Activated naive CD4-positive, alpha-beta T cell (primary cell): ENCODE data around the gene DUSP3.

Experiments
- DNase-seq, 4 experiments: peaks; one replicate each; lab custom pipeline; 2025; lab: John Stamatoyannopoulos, UW

The DUSP3 gene

DNA sequence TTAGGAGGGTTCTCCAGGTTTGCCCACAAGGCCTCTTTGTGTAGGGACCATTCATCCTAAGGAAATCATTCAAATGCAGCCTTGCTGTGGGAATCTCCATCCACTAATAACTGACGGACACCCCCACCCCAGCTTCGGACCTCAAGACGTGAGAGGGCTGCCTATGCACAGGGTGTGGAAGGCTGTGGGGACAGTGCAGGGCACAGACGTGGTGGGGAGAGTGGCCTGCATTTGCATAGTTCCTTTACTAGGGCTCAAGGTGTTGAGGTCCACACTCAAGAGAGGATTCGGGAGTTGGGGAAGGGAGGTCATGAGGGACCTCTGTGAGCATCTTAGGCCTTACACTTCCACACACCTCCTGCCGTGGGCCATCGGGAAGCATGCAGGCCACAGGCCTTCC lies 9.8 kb downstream of the DUSP3 start:
- no peak for DNase-seq

DNA sequence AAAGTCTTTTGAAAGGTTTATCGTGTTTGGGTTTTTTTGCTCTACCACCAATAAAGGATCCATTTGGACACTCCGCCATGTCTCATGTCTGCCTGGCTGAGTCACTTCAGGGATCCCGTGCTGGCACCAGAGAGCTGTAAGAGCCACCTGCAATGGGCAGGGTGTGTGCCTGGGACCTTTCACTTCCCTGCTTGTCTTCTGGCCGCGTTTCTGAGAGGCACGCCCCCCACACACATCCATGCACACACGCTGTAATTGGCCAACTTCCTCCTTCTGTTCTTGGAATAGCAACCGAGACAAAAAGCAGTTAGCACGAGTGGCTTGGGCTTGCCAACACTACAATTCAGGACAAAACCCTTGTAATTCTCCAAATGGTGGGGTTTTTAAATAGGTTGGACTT lies 10.4 kb downstream of the DUSP3 start:
- no peak for DNase-seq

DNA sequence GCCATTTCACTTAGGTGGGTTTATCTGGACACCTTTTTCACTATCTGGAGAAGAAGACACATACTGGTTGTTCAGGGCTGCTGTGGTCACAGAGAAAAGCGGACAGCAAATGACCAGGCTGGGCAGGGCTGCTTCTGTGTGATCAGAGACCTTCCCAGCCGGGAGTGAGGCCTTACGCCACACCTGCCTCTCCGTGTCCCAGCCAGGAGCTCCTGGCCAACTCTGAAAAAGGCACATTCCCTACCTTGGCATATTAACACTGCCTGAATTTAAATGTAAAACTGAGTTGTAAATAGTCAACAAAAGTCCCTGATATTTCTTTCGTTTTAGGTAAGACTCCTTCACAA lies 11.1 kb downstream of the DUSP3 start:
- DNase-seq, result no peak

DNA sequence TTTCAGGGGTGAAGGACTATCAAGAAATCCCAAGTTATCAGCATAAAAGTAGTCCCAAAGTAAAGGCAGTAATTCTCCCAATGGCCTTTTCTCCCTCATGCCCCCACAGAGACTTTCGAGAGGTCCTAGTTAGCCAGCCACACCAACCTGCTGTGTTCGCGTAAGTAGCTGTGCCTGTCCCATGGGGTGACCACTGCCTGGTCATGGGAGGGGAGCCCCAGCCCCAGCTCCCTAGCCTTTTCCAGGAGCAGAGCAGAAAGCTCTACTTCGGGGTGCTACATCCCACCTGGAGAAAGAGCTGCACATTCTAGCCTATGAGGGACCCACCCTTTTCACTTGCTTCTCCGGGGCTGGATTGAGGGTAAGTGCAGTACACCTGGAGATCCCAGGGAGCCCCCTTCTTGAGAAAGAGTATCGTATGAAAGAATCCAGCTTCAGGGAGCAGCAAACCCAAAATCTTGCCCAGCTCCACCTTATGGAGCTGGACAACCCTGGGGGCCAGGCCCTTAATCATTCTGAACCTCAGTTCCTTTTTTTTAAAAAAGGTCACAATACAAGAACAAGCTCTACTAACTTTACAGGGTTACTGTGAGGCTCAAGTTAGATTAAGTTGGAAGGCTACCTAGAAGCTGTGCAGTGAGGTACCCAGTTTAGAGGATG lies 11.6 kb downstream of the DUSP3 start:
- DNase-seq, result no peak

DNA sequence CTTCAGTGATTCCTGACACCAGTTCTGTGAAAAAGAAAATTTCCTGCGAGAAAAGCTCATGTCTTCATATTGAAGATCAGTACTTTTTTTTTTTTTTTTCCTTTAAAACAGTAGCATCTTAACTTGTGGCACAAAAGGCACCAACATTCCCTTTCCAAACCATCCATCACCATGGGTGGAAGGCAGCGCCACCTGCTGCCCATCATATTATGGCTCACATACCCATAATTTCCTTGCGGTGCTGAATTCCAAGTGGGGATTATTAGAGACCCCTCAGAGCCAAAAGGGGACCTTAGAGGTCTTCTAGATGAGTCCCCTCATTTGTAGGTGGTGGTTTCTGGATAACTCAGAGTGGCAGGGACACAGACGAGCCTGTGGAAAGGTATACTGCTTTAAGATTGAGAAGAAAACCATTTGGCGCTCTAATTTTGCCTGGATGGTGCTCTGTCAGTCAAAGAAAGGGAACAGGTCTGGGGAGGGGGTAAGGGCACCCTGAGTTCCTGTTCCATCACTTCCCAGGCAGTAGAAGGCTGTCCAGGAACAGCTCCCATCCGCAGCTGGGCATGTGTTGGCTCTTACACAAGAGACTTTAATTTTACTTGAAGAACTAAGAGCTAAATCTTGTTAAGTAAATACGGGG lies 12.2 kb downstream of the DUSP3 start:
- peak in 3 of 4 experiments; percentile 24 to 44 (median 26) for DNase-seq

DNA sequence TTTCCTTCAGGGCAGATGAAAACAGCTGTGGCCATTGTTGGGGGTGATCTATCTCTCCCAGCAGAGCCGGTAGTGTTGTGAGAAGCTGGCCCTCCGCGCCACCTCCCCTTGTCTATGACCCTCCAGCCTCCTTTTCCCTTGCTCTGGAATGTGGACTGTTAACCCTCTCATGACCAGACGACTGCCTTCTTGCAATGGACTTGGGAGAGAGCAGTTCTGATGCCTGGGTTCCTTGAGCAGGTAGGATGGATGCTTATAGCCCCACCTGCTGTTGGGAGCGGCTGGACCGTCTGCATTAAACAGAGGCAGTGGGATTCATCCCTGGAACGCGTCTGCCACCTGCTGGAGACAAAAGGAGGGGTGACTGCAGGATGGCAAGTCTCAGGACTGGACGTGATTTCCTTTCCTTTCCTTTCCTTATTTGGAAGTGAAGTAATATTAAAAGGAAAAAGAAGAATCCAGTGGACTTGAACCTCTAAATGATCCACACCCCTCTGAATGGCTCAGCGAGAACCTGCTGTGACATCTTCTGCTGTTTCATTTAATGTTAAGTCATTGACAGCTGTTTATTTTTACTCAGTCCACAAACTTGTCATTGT lies 18.4 kb downstream of the DUSP3 start:
- peak; percentile 74 to 87 (median 82) for DNase-seq

DNA sequence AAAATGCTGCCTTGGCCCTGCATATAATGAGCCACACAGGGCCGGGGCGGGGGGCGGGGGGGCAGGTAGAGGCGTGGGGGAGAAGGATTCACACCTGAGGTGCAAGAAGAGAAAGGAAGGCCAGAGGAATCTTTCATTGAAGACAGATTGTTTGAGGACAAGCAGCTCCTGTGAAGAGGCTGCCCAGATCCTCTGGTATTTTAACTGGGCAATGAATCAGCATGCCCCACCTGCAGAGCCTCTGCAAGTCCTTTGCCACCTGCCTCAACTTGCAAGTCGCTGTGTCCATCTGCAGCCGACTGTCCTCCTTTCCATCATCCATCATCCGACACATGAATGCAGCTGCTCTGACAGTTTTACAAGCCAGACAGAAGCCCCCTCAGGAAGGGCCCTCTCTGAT lies 18.9 kb downstream of the DUSP3 start:
- no peak for DNase-seq

DNA sequence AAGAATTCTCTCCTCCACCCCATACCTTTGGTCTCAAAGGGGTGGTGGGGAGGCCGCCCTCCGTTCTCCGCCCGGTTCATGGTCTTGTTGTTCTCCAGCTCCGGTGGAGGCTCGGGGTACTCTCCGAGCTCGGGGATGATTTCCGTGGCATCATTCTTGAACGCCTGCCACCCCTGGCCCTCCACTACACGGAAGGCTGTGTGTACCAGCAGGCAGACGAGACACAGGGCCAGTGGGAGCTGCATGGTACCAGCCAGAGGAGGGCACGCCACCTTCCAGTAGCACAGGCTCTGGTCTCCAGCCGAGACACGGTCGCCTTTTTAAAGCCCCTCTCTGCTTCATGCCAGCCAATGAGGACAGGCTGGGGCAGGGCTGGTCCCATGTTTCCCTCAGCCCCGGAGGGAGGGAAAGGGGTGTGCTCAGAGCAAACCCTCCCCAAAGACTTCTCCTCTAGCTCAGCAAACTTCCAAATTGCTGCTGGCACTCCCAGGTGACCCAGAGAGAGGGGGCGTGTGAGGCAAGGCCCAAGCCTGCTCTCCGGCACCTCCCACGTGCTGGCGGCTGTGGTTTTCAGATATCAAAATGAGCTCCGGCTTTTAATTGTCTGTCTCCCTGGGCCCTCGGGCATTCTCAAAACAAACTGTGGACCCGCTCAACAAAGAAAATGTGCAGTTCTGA lies 20.1 kb downstream of the DUSP3 start, which contains the start of gene SOST:
Gene SOST, minus strand, starts transcription at position 295 of the 678 bp plus-strand sequence. Its CDS starts 50 bp downstream, at position 245.
- DNase-seq, result no peak

DNA sequence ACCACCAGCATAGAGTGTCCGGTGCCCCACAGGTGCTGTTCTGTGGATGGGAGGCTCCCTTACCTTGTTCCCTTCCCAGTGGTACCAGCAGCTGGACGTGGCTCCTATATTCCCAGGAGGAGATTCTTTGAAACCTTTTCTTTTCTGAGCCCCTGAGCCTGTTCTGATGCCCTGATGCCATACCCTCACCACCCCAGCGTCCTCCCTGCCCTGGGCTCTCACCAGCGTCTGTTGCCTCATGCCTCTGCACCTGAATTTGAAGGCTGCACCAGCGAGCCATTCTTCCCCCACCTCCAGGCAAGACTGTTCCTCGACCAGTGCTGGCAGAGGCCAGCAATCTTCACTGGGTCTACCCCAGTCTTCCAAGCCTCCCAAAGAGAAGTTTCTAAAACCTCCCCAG lies 20.7 kb downstream of the DUSP3 start:
- DNase-seq, result no peak

DNA sequence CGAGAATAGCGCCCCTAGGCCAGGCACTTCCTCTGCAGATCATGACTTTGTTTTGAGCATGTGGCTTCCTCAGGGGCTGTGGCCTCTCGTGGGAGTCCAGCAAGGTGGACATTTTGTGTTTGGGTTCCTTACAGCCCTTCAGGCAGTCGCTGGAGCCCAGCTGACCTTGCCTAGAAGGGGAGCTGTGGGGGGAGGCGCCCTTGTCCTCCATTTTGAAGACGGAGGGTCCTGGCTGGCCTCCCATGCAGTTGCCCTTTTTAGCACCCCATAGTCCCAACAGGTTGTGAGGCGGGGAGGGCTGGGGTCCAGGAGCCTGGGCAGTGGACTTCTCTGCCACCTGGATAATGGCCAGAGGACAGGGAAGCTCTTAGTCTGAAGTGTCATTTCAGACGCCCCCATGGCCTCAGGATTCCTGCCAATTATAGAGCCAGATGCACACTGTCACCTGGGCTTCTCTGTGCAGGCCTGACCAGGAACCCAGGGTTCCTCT lies 21.6 kb downstream of the DUSP3 start:
- DNase-seq, result no peak

DNA sequence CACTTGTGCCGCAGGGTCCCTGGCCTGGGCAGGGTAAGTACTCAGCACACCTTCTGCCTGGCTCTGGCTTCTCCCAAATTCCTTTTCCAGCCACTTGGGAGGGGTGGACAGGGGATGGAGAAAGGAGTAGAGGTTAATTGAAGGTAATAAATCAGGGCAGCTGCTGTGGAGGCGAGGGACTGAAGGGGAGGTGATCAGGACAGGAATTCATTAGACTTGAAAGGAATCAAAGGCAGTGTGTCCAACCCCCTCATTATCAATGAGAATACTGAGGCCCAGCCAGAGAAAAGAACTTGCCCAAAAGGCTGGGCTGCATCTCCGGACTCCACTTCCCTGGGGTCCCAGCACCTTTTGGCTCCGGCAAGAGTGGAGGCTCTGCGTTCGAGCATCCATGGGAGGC lies 22.6 kb downstream of the DUSP3 start:
- no peak for DNase-seq

DNA sequence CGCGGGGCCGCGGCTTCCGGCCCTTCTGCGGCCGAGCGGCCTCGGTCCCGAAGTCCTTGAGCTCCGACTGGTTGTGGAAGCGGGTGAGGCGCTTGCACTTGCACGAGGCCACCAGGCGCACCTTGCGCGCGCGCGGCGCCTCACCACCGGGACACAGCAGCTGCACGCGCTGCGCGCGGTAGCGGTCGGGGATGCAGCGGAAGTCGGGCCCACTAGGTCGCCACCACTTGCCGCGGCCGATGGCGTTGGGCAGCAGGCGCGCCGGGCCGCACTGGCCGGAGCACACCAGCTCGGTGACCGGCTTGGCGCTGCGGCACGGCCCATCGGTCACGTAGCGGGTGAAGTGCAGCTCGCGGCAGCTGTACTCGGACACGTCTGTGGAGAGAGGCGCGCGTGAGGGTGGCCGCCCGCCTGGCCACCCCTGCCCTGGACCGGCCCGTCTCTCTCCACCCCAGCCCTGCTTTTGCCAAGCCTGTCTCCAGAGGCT lies 23.3 kb downstream of the DUSP3 start:
- DNase-seq, result no peak

DNA sequence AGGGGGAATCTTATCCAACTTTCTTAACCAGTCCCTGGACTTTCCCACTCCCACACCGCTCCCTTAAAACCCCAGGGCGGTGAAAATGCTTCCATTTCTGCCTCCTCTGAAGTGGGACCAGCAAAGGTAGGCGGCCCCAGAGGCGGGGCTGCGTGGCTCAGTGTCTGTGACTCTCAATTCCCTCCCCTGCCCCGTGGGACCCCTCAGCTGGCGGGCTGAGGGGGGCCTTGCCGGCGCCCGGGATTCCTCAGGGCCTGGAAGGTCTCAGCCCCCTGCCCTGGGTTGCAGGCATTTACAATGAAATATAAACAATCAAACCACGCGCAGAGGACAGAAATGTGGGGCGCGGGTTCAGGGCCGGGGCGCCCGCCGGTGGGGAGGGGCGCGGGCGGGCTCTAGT lies 23.8 kb downstream of the DUSP3 start:
- DNase-seq, result no peak

DNA sequence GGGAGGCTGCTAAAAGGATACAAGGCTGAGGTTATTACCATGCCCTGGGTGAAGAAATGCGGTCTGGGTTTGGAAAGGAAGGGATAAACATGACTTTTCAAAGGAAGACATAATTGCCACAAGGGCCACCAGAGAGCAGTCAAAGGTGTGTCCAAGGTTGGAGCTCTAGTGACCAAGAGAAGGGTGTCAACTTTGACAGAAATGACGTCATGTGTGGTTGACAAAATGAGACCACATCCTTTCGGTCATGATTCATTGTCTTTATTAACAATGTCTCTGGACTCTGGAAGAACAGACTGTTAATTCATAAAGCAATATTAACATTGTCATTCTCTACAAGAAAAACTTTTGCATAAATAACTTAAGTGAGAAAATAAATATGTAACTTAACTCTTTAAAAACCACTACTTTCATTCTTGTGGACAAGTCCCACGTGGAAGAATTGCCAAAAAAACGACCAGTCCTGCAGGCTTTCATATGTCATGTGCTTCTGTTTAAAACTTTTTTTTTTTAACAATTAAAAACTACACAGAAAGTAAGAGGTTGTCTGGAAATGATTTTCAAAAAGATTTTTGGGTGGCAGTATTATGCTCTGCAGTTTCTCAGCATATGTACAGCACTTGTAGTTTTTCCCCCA lies 25.2 kb downstream of the DUSP3 start:
- DNase-seq, result no peak

DNA sequence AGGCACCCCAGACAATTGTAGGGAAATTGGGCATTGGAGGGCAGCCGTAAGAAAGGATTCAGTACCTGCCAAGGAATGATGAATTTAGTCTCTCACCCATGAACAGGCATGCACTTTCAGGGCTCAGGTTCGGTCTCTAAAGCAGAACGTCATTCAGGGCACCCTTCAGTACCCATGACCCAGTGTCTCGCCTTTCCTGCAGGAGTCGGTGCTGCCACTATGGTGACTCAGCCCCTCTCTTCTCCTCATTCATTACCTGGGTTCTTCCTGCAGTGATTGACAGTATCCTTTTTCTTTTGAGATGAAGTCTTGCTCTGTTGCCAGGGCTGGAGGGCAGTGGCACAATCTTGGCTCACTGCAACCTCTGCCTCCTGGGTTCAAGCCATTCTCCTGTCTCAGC lies 28.6 kb downstream of the DUSP3 start:
- DNase-seq, result no peak

DNA sequence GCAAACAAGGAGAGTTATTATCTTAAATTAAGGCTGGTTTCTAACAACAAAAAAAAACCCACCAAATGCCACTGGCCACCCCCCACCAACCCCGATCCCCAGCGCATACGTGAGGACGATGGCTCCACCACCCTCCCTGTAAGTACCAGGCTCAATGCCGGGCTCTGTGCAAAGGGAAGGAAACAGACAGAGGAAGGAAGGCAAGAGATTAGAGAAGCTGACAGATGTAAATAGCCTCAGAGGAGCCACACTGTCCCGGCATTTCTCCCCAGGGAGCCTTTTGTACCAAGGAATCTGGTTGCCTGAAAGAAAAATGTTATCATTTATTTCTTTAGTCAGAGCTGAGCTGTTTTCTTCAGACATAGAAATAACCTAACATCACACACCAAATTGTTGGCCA lies 33.2 kb downstream of the DUSP3 start:
- no peak for DNase-seq

DNA sequence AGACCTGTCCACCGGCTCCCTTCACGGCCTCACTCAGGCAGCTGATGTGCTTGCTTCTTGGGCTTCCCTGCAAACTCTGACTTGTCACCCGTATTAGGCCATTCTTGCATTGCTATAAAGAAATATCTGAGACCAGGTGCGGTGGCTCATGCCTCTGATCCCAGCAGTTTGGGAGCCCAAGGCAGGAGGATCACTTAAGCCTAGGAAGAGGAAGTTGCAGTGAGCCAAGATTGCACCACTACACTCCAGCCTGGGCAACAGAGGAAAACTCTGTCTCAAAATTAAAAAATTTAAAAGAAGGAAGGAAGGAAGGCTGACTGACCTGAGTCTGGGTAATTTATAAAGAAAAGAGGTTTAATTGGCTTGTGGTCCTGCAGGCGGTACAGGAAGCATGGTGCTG lies 37.1 kb downstream of the DUSP3 start:
- DNase-seq, result no peak

DNA sequence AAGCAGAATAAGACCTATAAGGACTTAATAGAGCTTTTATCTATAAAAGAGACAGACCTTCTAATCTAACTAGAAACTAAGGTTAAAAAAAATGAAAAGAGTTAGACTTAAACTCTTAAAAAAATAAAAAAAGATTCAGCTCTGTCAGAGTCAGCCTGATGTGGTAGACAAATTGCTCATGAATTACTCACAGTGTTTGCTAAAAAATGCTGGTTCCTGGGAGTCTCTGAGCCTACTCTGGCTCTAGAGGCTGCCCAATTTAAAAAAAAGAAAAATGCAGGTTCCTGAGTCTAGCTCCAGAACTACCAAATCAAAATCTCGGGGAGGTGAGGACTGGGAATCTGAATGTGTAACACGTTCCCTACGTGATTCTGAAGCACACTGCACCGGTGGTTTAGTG lies 38.2 kb downstream of the DUSP3 start:
- no peak for DNase-seq

DNA sequence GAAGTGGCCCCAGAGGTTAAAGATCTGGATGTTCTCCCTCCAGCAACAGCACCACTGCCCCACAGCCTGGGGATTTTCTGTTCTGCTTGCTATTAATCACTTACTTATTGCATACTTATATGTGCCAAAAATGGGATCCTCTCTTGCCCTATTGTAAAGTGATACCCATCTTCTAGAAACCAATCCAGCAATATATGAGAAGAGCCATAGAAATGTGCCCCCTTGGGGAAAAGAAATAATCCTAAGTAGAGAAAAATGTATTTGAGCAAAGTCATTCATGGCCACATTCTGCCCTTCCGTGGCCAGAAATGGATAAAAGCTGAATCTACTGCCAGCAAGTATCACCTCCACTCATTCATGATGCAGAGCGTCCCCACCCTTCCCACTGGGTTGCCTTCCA lies 41.1 kb downstream of the DUSP3 start:
- no peak for DNase-seq

DNA sequence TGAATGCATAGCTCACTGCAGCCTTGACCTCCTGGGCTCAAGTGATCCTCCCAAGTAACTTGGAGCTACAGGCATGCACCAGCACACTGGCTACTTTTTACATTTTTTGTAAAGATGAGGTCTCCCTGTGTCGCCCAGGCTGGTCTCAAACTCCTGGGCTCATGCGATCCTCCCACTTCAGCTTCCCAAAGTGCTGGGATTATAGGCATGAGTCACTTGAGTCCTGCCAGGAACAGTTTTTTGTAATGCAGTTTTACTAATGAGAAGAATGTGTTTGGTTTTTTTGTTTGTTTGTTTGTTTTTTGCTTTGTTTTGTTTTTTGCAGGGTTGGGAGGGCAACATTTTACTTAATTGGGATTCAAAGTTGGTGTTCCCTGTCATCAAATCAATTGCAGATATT lies 42.4 kb downstream of the DUSP3 start:
- no peak for DNase-seq

DNA sequence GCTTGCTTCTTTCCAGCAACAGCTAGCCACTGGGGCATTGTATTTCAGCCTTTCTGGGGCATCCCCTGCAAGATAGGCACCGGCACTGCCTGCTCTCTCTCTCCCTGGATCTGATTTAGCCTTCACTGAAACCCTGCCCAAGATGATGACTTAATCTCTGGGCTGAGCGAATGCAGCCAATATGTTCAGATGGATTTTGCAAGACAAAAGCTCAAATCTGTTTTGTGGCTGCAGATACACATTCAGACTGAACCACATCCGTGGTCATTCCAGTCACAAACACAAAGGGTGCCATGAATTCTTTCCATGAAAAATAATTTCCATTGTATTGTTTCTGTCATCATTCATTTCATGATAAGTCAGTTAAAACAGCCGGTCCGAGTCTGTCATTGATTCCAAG lies 44.4 kb downstream of the DUSP3 start:
- DNase-seq, result no peak

DNA sequence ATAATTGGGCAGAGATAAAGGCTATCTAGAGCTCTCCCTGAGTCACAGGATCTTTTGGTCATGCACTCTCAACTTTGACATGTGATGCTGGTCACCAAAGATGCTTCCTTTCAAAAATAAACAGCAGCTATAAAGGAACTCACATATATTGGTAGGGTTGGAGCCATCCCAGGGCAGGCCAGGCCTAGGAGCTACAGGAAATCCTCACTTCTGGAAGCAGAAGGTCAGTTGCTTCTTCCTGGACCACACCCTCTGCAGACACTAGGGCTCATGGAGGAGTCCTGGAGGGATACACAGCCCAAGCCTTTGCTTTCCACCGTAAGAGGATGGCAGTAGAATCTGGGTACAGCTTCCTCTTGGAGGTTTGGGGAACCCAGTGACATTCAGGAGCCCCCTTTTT lies 44.8 kb downstream of the DUSP3 start:
- DNase-seq, result no peak
